GM18951 (cell line): ENCODE measurements around the gene ZFYVE28.
"Not testable (repeated sequence)": the region's sequence is repeated elsewhere in the genome, so short reads cannot be mapped to it uniquely, and the experiment has no call there.

Source experiments
- POLR2A ChIP-seq: IDR thresholded peaks from 4 replicates; pipeline ENCODE4 v1.6.1; 2011; ENCODE audit warnings: mild to moderate bottlenecking; ENCODE audit not compliant: insufficient read length, insufficient read depth; ENCODE audit errors: extremely low read depth
- in situ Hi-C: fragments of 300-500 bp; cut with MboI; formaldehyde crosslinking; loops from one replicate; pipeline ENCODE4 v1.12.0; 2022; ENCODE audit warnings: low sequenced_read_pairs, mixed read lengths, inconsistent platforms; ENCODE audit not compliant: unreplicated experiment

The ZFYVE28 gene

DNA sequence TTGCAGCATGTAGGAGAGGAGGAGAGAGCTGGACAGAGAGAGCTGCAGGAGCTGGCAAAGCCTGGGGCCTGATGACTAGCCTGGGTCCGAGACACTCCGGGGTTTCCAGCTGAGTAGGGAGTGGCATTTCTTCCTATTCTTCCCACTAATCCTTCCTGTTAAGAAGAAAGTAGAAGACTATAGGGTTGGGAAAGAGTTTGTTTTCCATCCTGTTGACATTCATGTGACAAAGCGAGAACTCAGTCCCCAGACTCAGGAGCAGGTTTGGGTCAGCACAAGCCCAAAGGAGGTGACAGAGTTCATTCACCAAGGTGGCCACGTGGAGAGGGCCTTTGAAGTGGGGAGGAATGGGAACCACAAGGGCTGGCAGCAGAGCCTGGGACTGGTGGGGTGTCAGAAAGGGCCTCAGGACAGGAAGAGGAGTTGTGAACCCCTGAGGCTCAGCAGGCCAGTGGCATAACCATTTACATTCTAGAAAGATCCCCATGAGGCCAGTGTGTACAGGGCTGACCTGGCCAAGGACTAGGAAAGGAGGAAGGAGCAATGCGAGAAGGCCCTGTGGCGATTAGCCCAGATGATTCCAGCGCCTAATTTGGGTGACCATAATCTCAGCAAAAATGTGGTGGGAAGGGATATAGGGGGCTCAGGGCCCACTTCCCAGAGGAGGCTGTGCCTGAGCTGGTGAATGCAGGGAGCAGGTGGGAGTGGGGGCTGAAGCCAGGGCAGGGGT is 173.2 kb downstream of the ZFYVE28 start:
- TF ChIP-seq POLR2A: no peak
- in situ Hi-C loops: no loop called here

DNA sequence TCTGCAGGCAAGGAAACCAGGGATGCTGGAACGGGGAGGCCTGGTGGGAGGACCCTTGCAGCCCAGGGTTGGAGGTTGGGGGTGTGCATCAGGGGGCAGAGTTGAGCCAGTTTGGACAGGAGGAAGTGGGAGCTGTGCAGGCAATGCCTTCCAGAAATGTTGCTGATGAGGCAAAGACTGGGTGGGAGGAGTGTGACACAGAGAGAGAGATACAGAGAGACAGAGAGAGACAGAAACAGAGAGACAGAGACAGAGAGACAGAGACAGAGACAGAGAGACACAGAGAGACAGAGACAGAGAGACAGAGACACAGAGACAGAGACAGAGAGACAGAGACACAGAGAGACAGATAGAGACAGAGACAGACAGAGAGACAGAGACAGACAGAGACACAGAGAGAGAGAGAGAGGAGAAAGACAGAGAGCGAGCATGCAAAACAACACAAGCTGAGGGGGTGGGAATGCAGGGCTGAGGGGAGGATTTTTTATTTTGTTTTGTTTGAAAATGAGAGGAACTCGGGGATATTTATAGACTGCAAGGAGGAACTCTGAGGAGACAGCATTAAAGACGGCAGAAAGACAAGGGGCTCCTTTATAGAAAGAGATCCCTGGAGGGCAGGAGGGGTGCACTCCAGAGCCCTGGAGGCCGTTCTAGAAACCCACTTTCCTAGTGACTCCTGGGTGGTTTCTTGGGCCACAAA is 174.6 kb downstream of the ZFYVE28 start:
- in situ Hi-C loops: no loop called here
- TF ChIP-seq POLR2A: no peak

DNA sequence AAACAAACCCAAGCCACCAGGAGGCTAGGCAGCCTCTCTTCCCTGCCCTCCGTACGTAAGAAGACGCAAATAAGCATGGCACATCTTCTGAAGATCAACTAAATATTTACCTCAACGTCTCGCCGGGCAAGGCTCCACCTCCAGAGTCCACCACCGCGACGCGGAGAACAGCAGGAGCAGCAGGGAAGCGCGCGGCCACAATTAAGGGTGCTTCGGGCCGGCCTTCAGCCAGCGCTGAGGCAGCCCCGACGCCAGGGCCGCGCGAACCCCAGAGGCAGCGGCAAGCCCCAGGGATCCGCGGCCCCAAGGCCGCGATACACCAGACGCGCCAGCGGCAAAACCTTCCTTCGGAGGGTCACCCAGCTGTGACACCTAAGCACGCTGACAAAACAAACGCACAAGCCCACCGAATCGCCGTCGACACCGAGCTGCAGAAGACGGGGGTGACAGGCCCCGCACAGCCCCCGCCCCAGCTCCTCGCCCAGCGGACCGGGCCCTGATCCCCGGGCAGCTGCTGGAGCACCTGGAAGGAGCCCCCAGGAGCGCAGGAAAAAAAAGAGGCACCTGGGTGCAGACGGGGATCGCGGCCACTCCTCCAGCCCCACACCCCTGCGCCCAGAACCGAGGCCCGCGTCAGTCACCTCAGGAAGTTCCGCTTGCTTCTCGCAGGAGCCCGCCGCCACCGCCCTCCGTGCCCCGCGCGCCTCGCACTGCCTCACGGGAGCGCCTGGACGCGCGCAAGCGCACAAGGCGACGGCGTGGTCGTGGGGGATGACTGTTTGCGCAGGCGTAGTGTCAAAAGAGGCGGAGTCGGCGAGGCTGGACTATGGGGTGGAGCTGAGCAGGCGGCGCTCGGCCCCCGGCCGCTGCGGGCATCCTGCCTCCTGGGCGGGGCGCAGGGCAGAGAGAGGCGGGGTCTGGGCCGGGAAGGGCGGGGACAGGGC is 176.8 kb downstream of the ZFYVE28 start, which contains the start of the genes HAUS3 and POLN:
Gene HAUS3 (minus strand): TSS at position 712 of the 944 bp plus-strand sequence. CDS start 1,175 bp downstream, outside the sequence.
Gene POLN (minus strand): TSS at position 712 of the 944 bp plus-strand sequence. CDS start 12,890 bp downstream, outside the sequence.
- in situ Hi-C loops: no loop called here

DNA sequence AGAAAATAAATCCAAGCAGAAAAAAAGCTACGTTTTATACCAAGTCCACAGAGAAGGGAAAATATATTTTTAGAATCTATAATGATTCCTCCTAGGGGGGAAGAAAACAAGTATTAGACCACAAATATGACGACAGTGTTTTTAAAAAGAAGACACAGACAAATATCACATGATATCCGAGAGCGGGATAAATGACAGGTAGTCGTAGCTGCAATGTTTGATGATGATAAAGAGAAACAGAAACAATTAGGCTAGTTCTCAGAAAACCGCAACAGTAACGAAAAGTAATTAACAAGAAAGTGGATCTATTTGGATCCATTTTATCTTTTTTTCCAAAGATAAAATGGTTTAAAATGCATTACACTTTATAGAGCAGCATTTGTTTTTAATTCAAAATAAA is 177.4 kb downstream of the ZFYVE28 start:
- TF ChIP-seq POLR2A: no peak
- in situ Hi-C loops: no loop called here

More for the DNA sequence above, 176.8 kb downstream of the ZFYVE28 start, which contains the start of the genes HAUS3 and POLN:
- TF ChIP-seq POLR2A: peak; percentile 88

DNA sequence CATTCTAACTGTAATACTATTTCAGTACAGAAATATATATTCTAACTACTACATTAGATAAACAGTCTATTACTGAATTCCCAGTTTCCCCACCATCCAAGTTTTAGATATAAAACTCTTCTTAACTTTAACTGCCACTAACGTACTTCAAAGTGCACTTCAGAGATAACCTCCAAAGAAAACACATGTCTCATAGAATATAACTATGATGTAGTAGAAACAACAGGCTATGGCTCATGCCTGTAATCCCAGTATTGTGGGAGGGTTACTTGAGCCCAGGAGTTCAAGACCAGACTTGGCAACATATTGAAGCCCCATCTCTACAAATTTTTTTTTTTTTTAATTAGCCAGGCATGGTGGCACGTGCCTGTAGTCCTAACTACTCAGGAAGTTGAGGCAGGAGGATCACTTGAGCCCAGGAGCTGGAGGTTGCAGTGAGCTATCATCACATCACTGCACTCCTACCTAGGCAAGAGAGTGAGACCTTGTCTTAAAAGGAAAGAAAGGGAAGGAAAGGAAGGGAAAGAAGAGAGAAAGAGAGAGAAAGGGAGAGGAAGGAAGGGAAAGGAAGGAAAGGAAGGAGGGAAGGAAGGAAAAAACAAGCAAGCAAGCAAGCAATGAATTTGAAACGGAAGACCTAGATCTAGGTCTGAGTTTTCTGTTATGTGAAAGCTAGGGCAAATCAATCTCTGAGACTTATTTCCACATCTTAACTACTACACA is 181.3 kb downstream of the ZFYVE28 start:
- no peak for TF ChIP-seq POLR2A
- in situ Hi-C loops: no loop called here

DNA sequence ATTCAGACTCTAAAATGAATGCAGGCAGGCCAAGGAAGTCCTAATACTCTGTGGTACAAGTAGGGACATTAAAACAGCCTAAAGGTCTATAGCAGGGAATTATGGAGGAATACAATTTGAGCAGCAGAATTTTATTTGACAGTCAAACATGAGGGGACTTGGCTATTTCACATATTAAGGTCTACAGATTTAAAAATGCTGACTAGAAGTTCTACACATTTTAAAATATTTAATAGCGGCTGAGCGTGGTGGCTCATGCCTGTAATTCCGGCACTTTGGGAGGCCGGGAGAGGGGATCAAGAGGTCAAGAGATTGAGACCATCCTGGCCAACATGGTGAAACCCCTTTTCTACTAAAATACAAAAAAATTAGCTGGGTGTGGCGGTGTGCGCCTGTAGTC is 187.4 kb downstream of the ZFYVE28 start:
- in situ Hi-C loops: no loop called here
- TF ChIP-seq POLR2A: no peak

DNA sequence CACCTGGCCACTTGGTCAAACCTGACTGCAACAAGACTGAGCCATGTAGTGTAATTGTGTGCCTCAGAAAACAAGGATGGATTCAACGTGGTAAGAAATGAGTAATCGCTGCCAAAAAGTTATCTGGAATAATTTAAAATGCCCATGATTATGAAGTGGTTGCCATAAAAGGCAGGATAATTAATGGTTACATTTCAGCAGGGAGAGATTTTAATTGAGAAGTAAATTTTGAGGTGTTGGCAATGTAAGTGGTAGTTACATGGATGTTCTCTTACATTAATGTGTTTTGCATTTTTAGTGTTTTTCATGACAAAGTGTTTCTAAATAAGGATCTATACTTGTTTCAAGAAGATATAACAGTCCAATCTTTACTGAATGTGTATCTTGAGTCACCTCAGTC is 192.2 kb downstream of the ZFYVE28 start:
- in situ Hi-C loops: no loop called here
- TF ChIP-seq POLR2A: no peak

DNA sequence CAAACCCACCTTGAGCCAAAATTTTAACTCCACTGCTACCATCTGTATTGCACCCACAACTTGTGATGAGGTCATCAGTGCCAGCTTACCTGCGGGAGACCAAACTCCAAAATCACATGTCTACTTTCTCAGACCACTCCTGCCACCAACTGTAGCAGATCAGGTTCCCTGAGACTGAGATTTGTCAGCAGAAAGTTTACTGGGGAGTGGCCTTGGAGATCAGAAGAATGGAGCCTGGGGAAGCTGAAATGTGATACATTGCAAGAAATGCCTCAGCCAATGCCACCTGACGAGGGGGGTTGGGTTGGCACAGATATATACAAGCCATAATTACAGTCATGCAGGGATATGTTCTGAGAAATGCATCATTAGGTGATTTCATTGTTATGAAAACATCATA is 195.6 kb downstream of the ZFYVE28 start:
- TF ChIP-seq POLR2A: no peak
- in situ Hi-C loops: no loop called here

DNA sequence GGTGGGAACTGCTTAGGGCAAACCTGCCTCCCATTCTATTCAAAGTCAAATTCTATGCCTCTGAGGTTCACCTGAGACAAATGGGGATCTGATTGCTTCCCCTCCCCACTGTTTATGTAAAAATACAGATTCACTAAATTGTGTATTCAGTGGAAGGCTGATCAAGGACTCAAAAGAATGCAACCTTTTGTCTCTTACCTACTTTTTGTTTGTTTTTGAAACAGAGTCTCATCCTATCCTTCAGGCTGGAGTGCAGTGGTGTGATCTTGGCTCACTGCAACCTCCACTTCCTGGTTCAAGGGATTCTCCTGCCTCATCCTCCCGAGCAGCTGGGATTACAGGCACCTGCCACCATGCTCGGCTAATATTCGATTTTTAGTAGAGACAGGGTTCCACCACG is 197.1 kb downstream of the ZFYVE28 start:
- in situ Hi-C loops: not testable (repeated sequence)

DNA sequence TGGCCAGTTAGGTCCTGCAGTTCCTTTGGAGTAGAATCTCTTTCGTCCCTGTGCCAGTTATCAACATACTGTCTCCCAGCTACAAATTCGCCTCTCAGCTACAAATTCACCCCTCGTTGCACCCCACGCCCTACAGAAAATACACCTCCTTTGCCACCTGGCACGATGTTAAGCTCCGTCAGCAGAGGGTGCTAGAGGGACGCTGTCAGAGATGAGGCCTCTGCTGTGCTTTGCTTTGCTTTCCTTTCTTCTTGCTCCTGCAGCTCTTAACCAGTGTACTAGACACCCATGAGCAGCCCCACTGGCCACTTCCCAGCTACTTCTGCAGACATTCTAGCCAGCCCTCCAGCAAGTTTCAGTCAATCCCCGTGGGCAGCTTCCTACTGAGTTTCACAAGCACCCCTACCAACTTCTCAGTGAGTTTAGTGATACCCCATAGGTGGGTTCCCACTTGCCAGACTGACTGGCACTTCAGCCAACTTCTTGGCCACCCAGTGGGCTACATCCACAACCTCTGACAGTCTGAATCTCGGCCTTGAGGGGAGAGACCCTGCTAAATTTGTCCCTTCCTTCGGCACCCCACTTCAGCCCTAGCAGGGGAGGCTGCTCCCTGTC is 198.3 kb downstream of the ZFYVE28 start:
- in situ Hi-C loops: no loop called here
- TF ChIP-seq POLR2A: no peak
